HEK293 (cell line): ENCODE measurements around the gene ARTN.

ENCODE experiments used
- CTCF ChIA-PET: fragments of 350-600 bp; formaldehyde crosslinking; extraction: SDS; loops from one replicate; lab custom pipeline; 2021; ENCODE audit warnings: antibody characterized with exemption; lab: Yijun Ruan, JAX
- POLR2A ChIA-PET: fragments of 300-600 bp; formaldehyde crosslinking; extraction: SDS; loops from one replicate; lab custom pipeline; 2020; ENCODE audit warnings: antibody characterized with exemption, inconsistent platforms; lab: Yijun Ruan, JAX
- H3K27ac ChIP-seq: fragments of 200-500 bp; sonication (Bioruptor generic); 2 replicates; pipeline ENCODE4 v1.5.1; 2014; ENCODE audit warnings: low read depth, low read length, control low read depth, inconsistent platforms; ENCODE audit errors: extremely low read depth
- H3K36me3 ChIP-seq, 2 experiments: fragments of 200-500 bp in 1 of 2; sonication (Bioruptor generic) in 1 of 2; 1 replicate in 1 of 2; 2 replicates in 1 of 2; pipeline ENCODE4 v1.5.1; 2014 to 2017; ENCODE audit warnings: inconsistent platforms in 2 of 2, low read length in 2 of 2; ENCODE audit not compliant: control insufficient read depth in 2 of 2, insufficient read depth in 1 of 2
- H3K4me1 ChIP-seq: fragments of 200-500 bp; sonication (Bioruptor generic); 2 replicates; pipeline ENCODE4 v1.5.1; 2014; ENCODE audit warnings: mild to moderate bottlenecking, low read length, inconsistent platforms; ENCODE audit not compliant: control insufficient read depth, insufficient read depth
- H3K4me3 ChIP-seq: 2 replicates; pipeline ENCODE4 v1.5.1; 2011; ENCODE audit warnings: low read depth, mild to moderate bottlenecking, control low read depth, low read length, moderate library complexity
- H3K9me3 ChIP-seq: fragments of 200-500 bp; sonication (Bioruptor generic); 2 replicates; pipeline ENCODE4 v1.5.1; 2014; ENCODE audit warnings: low read depth, low read length, inconsistent platforms; ENCODE audit not compliant: control insufficient read depth, insufficient read depth
- BCL11B ChIP-seq: fragments of 450-650 bp; formaldehyde crosslinking; IDR thresholded peaks from 2 replicates; pipeline ENCODE4 v1.5.1; 2016; ENCODE audit warnings: low read depth, missing biosample characterization, missing genetic modification characterization
- GLIS1 ChIP-seq: fragments of 450-650 bp; formaldehyde crosslinking; IDR thresholded peaks from 2 replicates; pipeline ENCODE4 v1.5.1; 2016; ENCODE audit warnings: missing biosample characterization, missing genetic modification characterization
- KLF9 ChIP-seq: fragments of 450-650 bp; formaldehyde crosslinking; IDR thresholded peaks from 2 replicates; pipeline ENCODE4 v1.5.1; 2016; ENCODE audit warnings: missing biosample characterization, missing genetic modification characterization, low read depth
- SCRT1 ChIP-seq: fragments of 450-650 bp; formaldehyde crosslinking; IDR thresholded peaks from 2 replicates; pipeline ENCODE4 v1.5.1; 2016; ENCODE audit warnings: missing biosample characterization, missing genetic modification characterization, borderline replicate concordance
- SCRT2 ChIP-seq: fragments of 450-650 bp; formaldehyde crosslinking; IDR thresholded peaks from 2 replicates; pipeline ENCODE4 v1.5.1; 2016; ENCODE audit warnings: missing biosample characterization, missing genetic modification characterization
- SP3 ChIP-seq: fragments of 450-650 bp; formaldehyde crosslinking; IDR thresholded peaks from 2 replicates; pipeline ENCODE4 v1.5.1; 2016; ENCODE audit warnings: missing biosample characterization, missing genetic modification characterization
- TRIM28 ChIP-seq: IDR thresholded peaks from 2 replicates; pipeline ENCODE4 v1.6.1; 2011; ENCODE audit warnings: low read length, control low read depth, borderline replicate concordance
- ZBTB20 ChIP-seq: fragments of 450-650 bp; formaldehyde crosslinking; IDR thresholded peaks from 2 replicates; pipeline ENCODE4 v1.5.1; 2016; ENCODE audit warnings: missing biosample characterization, missing genetic modification characterization
- ZBTB21 ChIP-seq: fragments of 450-650 bp; formaldehyde crosslinking; IDR thresholded peaks from 2 replicates; pipeline ENCODE4 v1.5.1; 2017; ENCODE audit warnings: missing biosample characterization, missing genetic modification characterization
- ZFP41 ChIP-seq: fragments of 450-650 bp; formaldehyde crosslinking; IDR thresholded peaks from 2 replicates; pipeline ENCODE4 v1.5.1; 2016; ENCODE audit warnings: missing biosample characterization, missing genetic modification characterization, borderline replicate concordance
- ZNF140 ChIP-seq: fragments of 450-650 bp; formaldehyde crosslinking; IDR thresholded peaks from 2 replicates; pipeline ENCODE4 v1.5.1; 2016; ENCODE audit warnings: missing biosample characterization, missing genetic modification characterization
- ZNF169 ChIP-seq: fragments of 450-650 bp; formaldehyde crosslinking; IDR thresholded peaks from 2 replicates; pipeline ENCODE4 v1.5.1; 2016; ENCODE audit warnings: missing biosample characterization, missing genetic modification characterization
- ZNF175 ChIP-seq: fragments of 450-650 bp; formaldehyde crosslinking; IDR thresholded peaks from 2 replicates; pipeline ENCODE4 v1.5.1; 2016; ENCODE audit warnings: missing biosample characterization, missing genetic modification characterization
- ZNF223 ChIP-seq: fragments of 450-650 bp; formaldehyde crosslinking; IDR thresholded peaks from 2 replicates; pipeline ENCODE4 v1.5.1; 2016; ENCODE audit warnings: missing biosample characterization, missing genetic modification characterization
- ZNF280D ChIP-seq: fragments of 450-650 bp; formaldehyde crosslinking; IDR thresholded peaks from 2 replicates; pipeline ENCODE4 v1.5.1; 2016; ENCODE audit warnings: missing biosample characterization, missing genetic modification characterization
- ZNF513 ChIP-seq: fragments of 450-650 bp; IDR thresholded peaks from 2 replicates; pipeline ENCODE4 v1.5.1; 2018; ENCODE audit warnings: missing biosample characterization, missing genetic modification characterization
- ZNF518A ChIP-seq: fragments of 450-650 bp; formaldehyde crosslinking; conservative IDR thresholded peaks from 2 replicates; pipeline ENCODE4 v1.5.1; 2016; ENCODE audit warnings: low read depth, missing biosample characterization, missing genetic modification characterization
- ZNF571 ChIP-seq: fragments of 450-650 bp; formaldehyde crosslinking; IDR thresholded peaks from 2 replicates; pipeline ENCODE4 v1.5.0; 2017; ENCODE audit warnings: missing biosample characterization, missing genetic modification characterization
- ZNF600 ChIP-seq: fragments of 450-650 bp; formaldehyde crosslinking; IDR thresholded peaks from 2 replicates; pipeline ENCODE4 v1.5.1; 2016; ENCODE audit warnings: missing biosample characterization, missing genetic modification characterization

Gene ARTN

GRCh38 chr1:43960798-43961197, 27.2 kb downstream of the ARTN start:
- TF ChIP-seq SP3 (tag by site-specific recombination), result no peak
- no peak for TF ChIP-seq ZNF175 (tag by site-specific recombination)
- TF ChIP-seq SCRT2, result peak; percentile 76
- Histone ChIP-seq H3K36me3 (peaks cover 0 to 100% of the 10 kb centered on the region in 2 experiments; a peak in 1 of 3 replicates), H3K4me1 (no peaks in the 10 kb centered on the region), H3K9me3 (no peaks in the 10 kb centered on the region), H3K4me3 (no peak overlapping the region), H3K27ac (no peak overlapping the region)
- POLR2A ChIA-PET, result no interaction called here
- CTCF ChIA-PET, result no interaction called here

- no peak for TF ChIP-seq ZBTB21 (tag by site-specific recombination)
- TF ChIP-seq SCRT1 (tag by site-specific recombination), result no peak
- TF ChIP-seq GLIS1 (tag by site-specific recombination), result no peak
- no peak for TF ChIP-seq ZNF600
- TF ChIP-seq ZNF223 (tag by site-specific recombination), result no peak
- TF ChIP-seq ZFP41 (tag by site-specific recombination), result no peak
- TF ChIP-seq ZNF571 (tag by site-specific recombination), result no peak
- no peak for TF ChIP-seq ZNF280D
- TF ChIP-seq ZNF169 (tag by site-specific recombination), result no peak
- no peak for TF ChIP-seq ZNF513 (tag by site-specific recombination)
- TF ChIP-seq KLF9 (tag by site-specific recombination), result no peak
- TF ChIP-seq ZBTB20 (tag by site-specific recombination), result no peak
- no peak for TF ChIP-seq ZNF518A (tag by site-specific recombination)
- no peak for TF ChIP-seq BCL11B (tag by site-specific recombination)
- no peak for TF ChIP-seq TRIM28
- TF ChIP-seq ZNF140 (tag by site-specific recombination), result no peak
Observed at GRCh38 chr1:43961692-43962091, 28.1 kb downstream of the ARTN start.

More at GRCh38 chr1:43961692-43962091, 28.1 kb downstream of the ARTN start:
- Histone ChIP-seq H3K9me3 (no peaks in the 10 kb centered on the region), H3K4me1 (no peaks in the 10 kb centered on the region), H3K27ac (no peak overlapping the region), H3K4me3 (no peak overlapping the region), H3K36me3 (peaks cover 0 to 100% of the 10 kb centered on the region in 2 experiments; a peak in 1 of 3 replicates)
- ChIA-PET CTCF (no interaction called here), POLR2A (no interaction called here)
